Parathyroid adenoma (tissue), 2 donors: ENCODE data around the gene MRPL14.

Experiments
- H2AFZ ChIP-seq: fragments of 300-600 bp; sonication (generic); one replicate; pipeline ENCODE4 v1.7.0; 2017; ENCODE audit warnings: antibody characterized with exemption, mild to moderate bottlenecking
- H3K27ac ChIP-seq: fragments of 300-600 bp; sonication (generic); one replicate; pipeline ENCODE4 v1.7.0; 2017
- H3K27me3 ChIP-seq: fragments of 300-600 bp; sonication (generic); one replicate; pipeline ENCODE4 v1.7.0; 2017; ENCODE audit warnings: low read length; ENCODE audit not compliant: control insufficient read depth, insufficient read depth
- H3K36me3 ChIP-seq: fragments of 300-600 bp; sonication (generic); one replicate; pipeline ENCODE4 v1.7.0; 2017; ENCODE audit warnings: low read length; ENCODE audit not compliant: control insufficient read depth, insufficient read depth
- H3K4me1 ChIP-seq: fragments of 300-600 bp; sonication (generic); one replicate; pipeline ENCODE4 v1.7.0; 2017; ENCODE audit warnings: control low read depth
- H3K4me2 ChIP-seq: fragments of 300-600 bp; sonication (generic); one replicate; pipeline ENCODE4 v1.7.0; 2017; ENCODE audit warnings: low read length
- H3K4me3 ChIP-seq: fragments of 300-600 bp; sonication (generic); one replicate; pipeline ENCODE4 v1.7.0; 2017; ENCODE audit warnings: low read depth, low read length
- H3K79me2 ChIP-seq: fragments of 300-600 bp; sonication (generic); one replicate; pipeline ENCODE4 v1.7.0; 2017; ENCODE audit warnings: control low read depth
- H3K9ac ChIP-seq: fragments of 300-600 bp; sonication (generic); one replicate; pipeline ENCODE4 v1.7.0; 2017; ENCODE audit warnings: mild to moderate bottlenecking
- H3K9me3 ChIP-seq: fragments of 300-600 bp; sonication (generic); one replicate; pipeline ENCODE4 v1.7.0; 2017; ENCODE audit warnings: low read length; ENCODE audit not compliant: control insufficient read depth
- TF ChIP-seq, protein P1 (sequence below): fragments of 300-600 bp; sonication (generic); IDR thresholded peaks from one replicate; pipeline ENCODE4 v1.7.0; 2017; ENCODE audit warnings: antibody characterized with exemption, mild to moderate bottlenecking
- donor health status: primary hyperparathyroidism.

MRPL14 gene

DNA sequence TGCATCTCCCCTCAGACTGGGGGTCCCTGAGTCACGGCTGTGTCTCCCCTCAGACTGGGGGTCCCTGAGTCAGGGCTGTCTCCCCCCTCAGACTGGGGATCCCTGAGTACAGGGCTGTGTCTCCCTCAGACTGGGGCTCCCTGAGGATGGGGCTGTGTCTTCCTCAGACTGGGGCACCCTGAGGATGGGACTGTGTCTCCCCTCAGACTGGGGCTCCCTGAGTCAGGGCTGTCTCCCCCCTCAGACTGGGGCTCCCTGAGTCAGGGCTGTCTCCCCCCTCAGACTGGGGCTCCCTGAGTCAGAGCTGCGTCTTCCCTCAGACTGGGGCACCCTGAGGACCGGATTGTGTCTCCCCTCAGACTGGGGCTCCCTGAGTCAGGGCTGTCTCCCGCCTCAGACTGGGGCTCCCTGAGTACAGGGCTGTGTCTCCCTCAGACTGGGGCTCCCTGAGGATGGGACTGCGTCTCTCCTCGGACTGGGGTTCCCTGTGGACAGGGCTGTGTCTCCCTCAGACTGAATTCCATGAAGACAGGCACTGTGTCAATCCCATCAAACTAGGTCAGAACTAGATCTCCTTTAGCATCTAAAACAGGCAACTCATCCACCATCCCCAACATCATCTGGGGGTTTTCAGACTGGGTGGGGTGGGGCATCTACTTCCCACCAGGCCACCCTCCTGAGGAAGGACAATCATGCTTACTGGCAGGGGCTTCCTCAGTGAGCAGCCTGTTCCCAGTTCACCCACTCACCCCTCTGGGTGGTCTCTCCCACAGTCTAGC is 60.7 kb downstream of the MRPL14 start:
- Histone ChIP-seq H3K9me3 (no peaks in the 10 kb centered on the region), H3K79me2 (no peaks in the 10 kb centered on the region), H3K4me1 (no peaks in the 10 kb centered on the region), H3K4me2 (no peak overlapping the region), H3K36me3 (no peaks in the 10 kb centered on the region), H3K27ac (no peak overlapping the region), H3K9ac (no peak overlapping the region), H3K4me3 (no peak overlapping the region), H2AFZ (no peak overlapping the region), H3K27me3 (no peaks in the 10 kb centered on the region)
- TF ChIP-seq, protein P1, sequence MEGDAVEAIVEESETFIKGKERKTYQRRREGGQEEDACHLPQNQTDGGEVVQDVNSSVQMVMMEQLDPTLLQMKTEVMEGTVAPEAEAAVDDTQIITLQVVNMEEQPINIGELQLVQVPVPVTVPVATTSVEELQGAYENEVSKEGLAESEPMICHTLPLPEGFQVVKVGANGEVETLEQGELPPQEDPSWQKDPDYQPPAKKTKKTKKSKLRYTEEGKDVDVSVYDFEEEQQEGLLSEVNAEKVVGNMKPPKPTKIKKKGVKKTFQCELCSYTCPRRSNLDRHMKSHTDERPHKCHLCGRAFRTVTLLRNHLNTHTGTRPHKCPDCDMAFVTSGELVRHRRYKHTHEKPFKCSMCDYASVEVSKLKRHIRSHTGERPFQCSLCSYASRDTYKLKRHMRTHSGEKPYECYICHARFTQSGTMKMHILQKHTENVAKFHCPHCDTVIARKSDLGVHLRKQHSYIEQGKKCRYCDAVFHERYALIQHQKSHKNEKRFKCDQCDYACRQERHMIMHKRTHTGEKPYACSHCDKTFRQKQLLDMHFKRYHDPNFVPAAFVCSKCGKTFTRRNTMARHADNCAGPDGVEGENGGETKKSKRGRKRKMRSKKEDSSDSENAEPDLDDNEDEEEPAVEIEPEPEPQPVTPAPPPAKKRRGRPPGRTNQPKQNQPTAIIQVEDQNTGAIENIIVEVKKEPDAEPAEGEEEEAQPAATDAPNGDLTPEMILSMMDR: no peak

- H3K36me3 ChIP-seq: no peaks in the 10 kb centered on the region
- H3K79me2 ChIP-seq: no peaks in the 10 kb centered on the region
- TF ChIP-seq, protein P1: no peak
- H3K9ac ChIP-seq: no peak overlapping the region
- H3K27me3 ChIP-seq: no peaks in the 10 kb centered on the region
- H3K9me3 ChIP-seq: no peaks in the 10 kb centered on the region
- H3K27ac ChIP-seq: no peak overlapping the region
- H2AFZ ChIP-seq: no peak overlapping the region
- no peak overlapping the region for H3K4me2 ChIP-seq
- no peak overlapping the region for H3K4me3 ChIP-seq
- no peaks in the 10 kb centered on the region for H3K4me1 ChIP-seq
Measured at GRCh38 chr6:44065443-44066140, 61.7 kb downstream of the MRPL14 start.

- no peaks in the 10 kb centered on the region for H3K79me2 ChIP-seq
- H3K36me3 ChIP-seq: no peaks in the 10 kb centered on the region
- TF ChIP-seq, protein P1: no peak
- H3K9me3 ChIP-seq: no peaks in the 10 kb centered on the region
- no peaks in the 10 kb centered on the region for H3K4me1 ChIP-seq
- H2AFZ ChIP-seq: no peak overlapping the region
- H3K9ac ChIP-seq: no peak overlapping the region
- no peaks in the 10 kb centered on the region for H3K27me3 ChIP-seq
- no peak overlapping the region for H3K4me3 ChIP-seq
- H3K27ac ChIP-seq: no peak overlapping the region
- H3K4me2 ChIP-seq: no peak overlapping the region
Measured at GRCh38 chr6:44064948-44065272, 62.3 kb downstream of the MRPL14 start.

DNA sequence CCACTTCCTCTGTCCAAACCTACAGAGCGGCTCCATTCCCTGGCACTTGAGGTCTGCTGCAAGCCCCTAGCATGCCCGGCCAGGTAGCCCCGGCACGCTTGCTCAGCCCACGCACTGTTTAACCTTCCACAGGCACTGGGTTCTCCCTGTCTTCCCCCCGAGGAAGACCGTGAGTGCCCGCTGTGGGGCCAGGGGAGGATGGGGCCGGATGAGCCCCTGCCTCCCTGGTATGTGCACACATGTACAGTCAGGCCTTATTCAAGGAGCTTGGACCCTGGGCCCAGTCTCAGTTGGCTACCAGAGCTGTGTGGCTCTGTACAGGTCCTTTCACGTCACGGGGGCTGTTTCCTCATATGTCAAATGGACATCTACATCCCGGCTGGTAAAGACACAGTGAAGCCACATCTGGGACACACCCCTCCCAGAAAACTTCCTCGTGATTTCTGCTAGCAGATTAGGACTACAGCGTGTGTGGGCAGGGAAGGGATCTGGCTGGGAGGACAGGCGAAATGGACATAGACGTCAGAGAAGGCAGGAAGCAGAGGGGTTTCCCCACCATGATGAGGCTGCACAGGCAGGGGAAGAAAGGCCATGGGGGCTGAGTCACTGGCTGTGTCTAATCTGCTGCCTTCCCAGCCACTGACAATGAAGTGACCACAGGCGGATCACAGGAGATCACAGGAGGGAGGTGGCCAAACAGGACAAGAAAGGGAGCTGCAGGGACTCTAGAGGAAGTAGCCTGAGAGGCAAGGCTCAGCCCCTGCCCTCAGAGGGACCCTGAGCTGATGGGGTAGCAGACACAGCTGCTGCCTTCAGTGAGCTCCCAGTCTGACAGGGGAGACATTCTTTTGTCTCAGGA is 62.9 kb downstream of the MRPL14 start:
- H3K4me2 ChIP-seq: no peak overlapping the region

More for the DNA sequence above, 62.9 kb downstream of the MRPL14 start:
- no peak overlapping the region for H3K27ac ChIP-seq
- no peaks in the 10 kb centered on the region for H3K9me3 ChIP-seq
- H3K27me3 ChIP-seq: no peaks in the 10 kb centered on the region
- H3K79me2 ChIP-seq: no peaks in the 10 kb centered on the region
- no peak overlapping the region for H3K9ac ChIP-seq
- TF ChIP-seq, protein P1: no peak
- H3K4me3 ChIP-seq: no peak overlapping the region
- H3K36me3 ChIP-seq: no peaks in the 10 kb centered on the region
- H2AFZ ChIP-seq: no peak overlapping the region
- no peaks in the 10 kb centered on the region for H3K4me1 ChIP-seq
